ENCODE measurements around the gene HOXC5.

HOXC5 gene

DNA sequence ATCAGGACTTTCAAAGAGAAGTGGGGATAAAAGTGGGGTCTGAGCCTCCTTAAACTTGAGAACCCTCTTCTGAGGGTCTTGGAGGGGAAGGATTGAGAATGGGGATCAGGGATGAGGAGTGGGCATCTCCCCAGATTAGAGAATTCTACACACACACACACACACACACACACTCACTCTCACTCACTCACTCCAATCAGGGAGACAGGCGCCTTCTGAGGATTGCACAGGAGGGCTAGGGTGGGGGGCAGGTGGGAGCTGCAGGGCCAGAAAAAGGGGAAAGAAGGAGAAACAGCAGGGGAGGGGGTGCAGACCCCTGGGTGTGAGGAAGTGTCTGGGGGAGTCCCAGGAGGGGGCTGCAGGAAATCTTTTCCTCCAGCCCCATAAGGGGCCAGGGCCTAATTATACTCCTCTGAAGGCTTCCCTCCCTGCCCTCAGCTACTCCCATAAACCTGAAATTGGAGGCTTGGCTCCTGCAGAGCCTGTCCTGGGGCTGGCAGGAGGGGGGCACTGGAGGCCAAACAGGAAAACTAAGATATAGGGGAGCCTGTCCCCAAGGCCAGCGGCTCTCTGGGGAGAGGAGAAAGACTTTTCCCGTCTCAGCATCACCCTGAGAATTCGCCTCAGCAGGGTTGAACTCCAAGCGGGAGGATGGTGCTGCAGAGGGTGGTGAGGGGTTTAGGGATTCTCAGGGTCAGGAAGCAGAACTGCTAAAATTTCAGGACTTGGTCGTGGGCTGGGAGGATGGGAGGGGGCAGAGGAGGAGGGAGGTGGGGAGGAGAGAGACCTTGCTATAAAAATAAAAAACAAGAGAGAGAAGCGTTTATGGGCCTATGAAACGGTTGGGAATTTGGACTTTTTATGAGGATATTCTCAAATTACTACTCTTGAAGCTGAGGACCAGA is 31.3 kb upstream of the HOXC5 start:
- H3K27me3 Mint-ChIP-seq, result peaks cover 98% of the 10 kb centered on the region
- ATAC-seq, result no peak
- peaks cover 25% of the 10 kb centered on the region for H3K4me1 Mint-ChIP-seq
- no peak overlapping the region for H3K4me3 Mint-ChIP-seq
- H3K27ac Mint-ChIP-seq, result no peak overlapping the region
- H3K36me3 Mint-ChIP-seq, result no peaks in the 10 kb centered on the region
- no peaks in the 10 kb centered on the region for H3K9me3 Mint-ChIP-seq

GRCh38 chr12:54002278-54002914 is 30.5 kb upstream of the HOXC5 start:
- Mint-ChIP-seq H3K9me3 (no peaks in the 10 kb centered on the region), H3K4me1 (peaks cover 21% of the 10 kb centered on the region), H3K4me3 (no peak overlapping the region), H3K36me3 (no peaks in the 10 kb centered on the region), H3K27me3 (peaks cover 98% of the 10 kb centered on the region), H3K27ac (no peak overlapping the region)
- ATAC-seq, result no peak

DNA sequence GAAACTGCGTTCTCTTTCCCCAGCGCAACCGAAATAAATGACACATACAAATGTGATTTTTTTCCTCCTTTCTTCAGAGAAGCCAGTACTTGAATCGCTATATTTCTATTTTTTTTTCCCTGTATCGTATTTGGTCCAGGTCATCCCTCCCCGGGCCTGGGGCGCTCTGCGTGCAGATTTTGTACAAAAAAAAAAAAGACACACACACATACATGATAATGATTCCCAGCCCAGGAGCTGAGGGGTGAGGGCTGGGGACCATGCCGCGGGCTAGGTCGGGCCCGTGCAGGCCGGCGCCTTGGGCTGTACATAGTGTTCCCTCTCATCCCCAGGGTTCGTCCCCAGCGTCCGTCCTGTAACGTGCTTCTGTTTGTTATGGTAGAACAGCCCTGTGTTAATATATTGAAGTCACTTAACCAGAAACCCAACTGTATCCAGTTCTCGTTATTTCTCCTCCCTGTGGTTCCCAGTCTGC is 29.9 kb upstream of the HOXC5 start:
- ATAC-seq, result no peak
- Mint-ChIP-seq H3K36me3 (no peaks in the 10 kb centered on the region), H3K27ac (no peak overlapping the region), H3K27me3 (peaks cover 97% of the 10 kb centered on the region), H3K4me1 (peaks cover 16% of the 10 kb centered on the region), H3K9me3 (no peaks in the 10 kb centered on the region), H3K4me3 (no peak overlapping the region)

DNA sequence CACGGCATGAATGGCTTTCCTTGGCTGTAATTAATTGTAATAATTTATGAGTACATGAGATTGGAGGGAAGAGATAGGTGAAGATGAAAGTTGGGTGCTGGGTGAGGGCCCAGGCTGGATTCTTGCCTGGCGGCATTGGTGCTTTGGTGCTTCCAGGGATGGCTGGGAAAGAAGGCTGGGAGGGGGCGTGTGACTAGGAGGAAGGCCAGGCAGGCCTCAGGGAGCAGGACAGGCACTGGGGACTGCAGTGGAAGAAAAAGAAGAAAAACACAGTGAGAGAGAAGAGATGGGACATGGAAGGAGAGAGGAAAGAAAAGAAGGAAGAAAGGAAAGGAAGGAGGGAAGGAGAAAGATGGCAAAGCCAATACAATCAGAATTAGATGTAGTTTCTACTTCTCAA is 29.2 kb upstream of the HOXC5 start:
- no peak overlapping the region for H3K4me3 Mint-ChIP-seq
- no peak overlapping the region for H3K27ac Mint-ChIP-seq
- ATAC-seq, result no peak
- H3K9me3 Mint-ChIP-seq, result no peaks in the 10 kb centered on the region
- no peaks in the 10 kb centered on the region for H3K36me3 Mint-ChIP-seq
- peaks cover 94% of the 10 kb centered on the region for H3K27me3 Mint-ChIP-seq
- peaks cover 19% of the 10 kb centered on the region for H3K4me1 Mint-ChIP-seq

DNA sequence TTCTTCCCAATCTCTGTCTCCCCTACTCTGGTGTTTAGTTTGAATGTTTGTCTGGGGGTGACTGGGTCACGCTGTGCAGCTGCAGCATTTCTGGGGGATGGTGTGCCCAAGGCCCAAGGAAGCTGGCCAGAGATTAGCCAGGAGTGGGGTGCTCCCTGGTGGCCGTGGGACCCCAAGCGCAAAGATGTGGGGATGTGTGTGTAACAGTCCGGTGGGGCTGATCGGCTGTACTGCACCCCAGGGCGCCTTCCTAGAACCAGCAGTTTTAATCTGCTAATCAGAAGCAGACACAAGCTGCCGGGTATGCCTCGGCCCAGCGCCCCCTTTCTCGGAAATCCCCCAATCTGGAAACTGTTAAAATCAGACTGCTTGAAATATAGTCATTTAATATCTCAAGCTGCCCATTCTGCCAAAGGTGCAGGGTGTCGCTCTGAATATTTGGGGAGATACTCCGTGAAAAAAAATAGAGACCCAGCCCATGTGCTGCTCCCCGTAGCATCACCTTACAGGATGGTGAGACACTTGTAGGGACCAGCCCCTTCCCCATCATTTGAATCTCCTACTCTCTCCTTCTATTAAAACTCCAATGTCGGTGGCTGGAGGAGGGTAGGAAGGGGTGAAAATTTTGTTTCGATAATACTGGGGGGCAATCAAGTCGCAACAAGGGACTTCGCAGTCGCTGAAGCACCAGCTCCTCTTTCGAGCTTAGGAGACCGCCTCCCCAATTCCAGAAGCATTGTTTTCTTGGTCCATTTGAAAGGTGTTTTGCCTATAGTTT is 28.6 kb upstream of the HOXC5 start:
- Mint-ChIP-seq H3K36me3 (no peaks in the 10 kb centered on the region), H3K4me1 (peaks cover 25% of the 10 kb centered on the region), H3K4me3 (no peak overlapping the region), H3K27me3 (peaks cover 94% of the 10 kb centered on the region), H3K9me3 (no peaks in the 10 kb centered on the region), H3K27ac (no peak overlapping the region)
- no peak for ATAC-seq

GRCh38 chr12:54004841-54005530 is 27.9 kb upstream of the HOXC5 start:
- Mint-ChIP-seq H3K27me3 (peaks cover 95% of the 10 kb centered on the region), H3K9me3 (no peaks in the 10 kb centered on the region), H3K27ac (no peak overlapping the region), H3K4me3 (no peak overlapping the region), H3K4me1 (peaks cover 32% of the 10 kb centered on the region), H3K36me3 (no peaks in the 10 kb centered on the region)
- ATAC-seq, result no peak

DNA sequence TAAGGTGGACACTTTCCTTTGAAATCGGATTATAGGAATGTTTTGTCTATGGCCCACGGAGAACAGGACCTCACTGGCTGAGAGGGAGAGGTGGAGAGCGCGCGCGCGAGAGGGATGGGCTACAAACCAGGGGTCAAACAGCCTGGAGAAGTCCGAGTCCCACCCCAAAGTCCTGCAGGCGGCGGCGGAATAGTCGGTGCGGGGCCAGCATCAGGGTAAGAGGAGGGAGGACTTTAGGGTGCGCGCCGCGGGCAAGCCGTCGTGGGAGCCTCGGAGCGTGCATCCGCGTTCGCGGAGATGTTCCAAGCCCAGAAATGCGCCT is 27.4 kb upstream of the HOXC5 start:
- no peak for ATAC-seq
- Mint-ChIP-seq H3K4me3 (no peak overlapping the region), H3K27ac (no peak overlapping the region), H3K4me1 (peaks cover 32% of the 10 kb centered on the region), H3K36me3 (no peaks in the 10 kb centered on the region), H3K27me3 (peaks cover 95% of the 10 kb centered on the region), H3K9me3 (no peaks in the 10 kb centered on the region)

DNA sequence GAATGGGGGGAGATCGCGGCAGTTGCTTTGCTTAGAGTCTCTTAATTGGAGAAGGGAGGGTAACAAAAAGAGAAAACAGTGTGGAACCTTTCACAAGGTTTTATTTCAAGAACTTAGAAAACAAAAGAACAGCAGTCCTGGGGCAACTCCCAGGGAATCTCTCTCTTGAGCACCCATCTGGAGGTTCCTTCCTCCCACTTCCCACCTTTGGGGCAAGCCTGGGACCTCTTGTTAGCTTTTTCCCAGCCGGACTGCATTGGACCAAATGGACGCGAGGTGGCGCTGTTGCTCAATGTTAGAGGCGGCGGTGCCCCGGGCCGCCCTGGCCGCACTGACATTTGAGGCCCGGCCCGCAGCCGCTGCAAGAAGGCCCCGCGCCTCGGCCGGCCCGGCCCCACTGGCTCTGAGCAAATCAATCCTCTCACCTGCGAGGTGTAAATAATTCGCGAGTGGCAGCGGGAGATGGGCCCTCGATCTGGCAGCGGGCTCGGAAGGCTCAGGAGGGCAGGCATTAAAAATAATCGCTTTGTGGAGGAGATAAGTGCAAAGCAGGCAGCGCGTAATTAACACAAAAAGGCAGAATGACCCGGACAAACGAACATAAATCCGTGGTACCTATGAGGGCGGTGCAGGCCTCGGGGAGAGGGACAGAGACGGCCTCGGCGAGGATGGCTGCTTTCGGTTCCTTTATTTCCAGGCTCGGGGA is 26.8 kb upstream of the HOXC5 start:
- H3K4me3 Mint-ChIP-seq, result peak overlapping the region; percentile 80
- H3K27me3 Mint-ChIP-seq, result peaks cover 95% of the 10 kb centered on the region
- H3K36me3 Mint-ChIP-seq, result no peaks in the 10 kb centered on the region
- peaks cover 35% of the 10 kb centered on the region for H3K4me1 Mint-ChIP-seq
- ATAC-seq, result peak; percentile 84
- H3K9me3 Mint-ChIP-seq, result no peaks in the 10 kb centered on the region
- no peak overlapping the region for H3K27ac Mint-ChIP-seq

GRCh38 chr12:54006559-54007220 is 26.2 kb upstream of the HOXC5 start:
- no peaks in the 10 kb centered on the region for H3K9me3 Mint-ChIP-seq

GRCh38 chr12:54007538-54008259 is 25.2 kb upstream of the HOXC5 start:
- Mint-ChIP-seq H3K9me3 (no peaks in the 10 kb centered on the region), H3K4me3 (no peak overlapping the region), H3K36me3 (no peaks in the 10 kb centered on the region), H3K4me1 (peaks cover 40% of the 10 kb centered on the region), H3K27me3 (peaks cover 95% of the 10 kb centered on the region), H3K27ac (no peak overlapping the region)
- ATAC-seq, result no peak

More at GRCh38 chr12:54006559-54007220, 26.2 kb upstream of the HOXC5 start:
- no peak for ATAC-seq
- Mint-ChIP-seq H3K27ac (no peak overlapping the region), H3K36me3 (no peaks in the 10 kb centered on the region), H3K4me1 (peaks cover 40% of the 10 kb centered on the region), H3K4me3 (peak overlapping the region; percentile 80), H3K27me3 (peaks cover 95% of the 10 kb centered on the region)

- no peak overlapping the region for H3K4me3 Mint-ChIP-seq
- H3K27ac Mint-ChIP-seq, result no peak overlapping the region
- H3K4me1 Mint-ChIP-seq, result peaks cover 40% of the 10 kb centered on the region
- H3K36me3 Mint-ChIP-seq, result no peaks in the 10 kb centered on the region
- no peaks in the 10 kb centered on the region for H3K9me3 Mint-ChIP-seq
- peaks cover 95% of the 10 kb centered on the region for H3K27me3 Mint-ChIP-seq
- ATAC-seq, result no peak
Measured at GRCh38 chr12:54008260-54008552, 24.6 kb upstream of the HOXC5 start.

DNA sequence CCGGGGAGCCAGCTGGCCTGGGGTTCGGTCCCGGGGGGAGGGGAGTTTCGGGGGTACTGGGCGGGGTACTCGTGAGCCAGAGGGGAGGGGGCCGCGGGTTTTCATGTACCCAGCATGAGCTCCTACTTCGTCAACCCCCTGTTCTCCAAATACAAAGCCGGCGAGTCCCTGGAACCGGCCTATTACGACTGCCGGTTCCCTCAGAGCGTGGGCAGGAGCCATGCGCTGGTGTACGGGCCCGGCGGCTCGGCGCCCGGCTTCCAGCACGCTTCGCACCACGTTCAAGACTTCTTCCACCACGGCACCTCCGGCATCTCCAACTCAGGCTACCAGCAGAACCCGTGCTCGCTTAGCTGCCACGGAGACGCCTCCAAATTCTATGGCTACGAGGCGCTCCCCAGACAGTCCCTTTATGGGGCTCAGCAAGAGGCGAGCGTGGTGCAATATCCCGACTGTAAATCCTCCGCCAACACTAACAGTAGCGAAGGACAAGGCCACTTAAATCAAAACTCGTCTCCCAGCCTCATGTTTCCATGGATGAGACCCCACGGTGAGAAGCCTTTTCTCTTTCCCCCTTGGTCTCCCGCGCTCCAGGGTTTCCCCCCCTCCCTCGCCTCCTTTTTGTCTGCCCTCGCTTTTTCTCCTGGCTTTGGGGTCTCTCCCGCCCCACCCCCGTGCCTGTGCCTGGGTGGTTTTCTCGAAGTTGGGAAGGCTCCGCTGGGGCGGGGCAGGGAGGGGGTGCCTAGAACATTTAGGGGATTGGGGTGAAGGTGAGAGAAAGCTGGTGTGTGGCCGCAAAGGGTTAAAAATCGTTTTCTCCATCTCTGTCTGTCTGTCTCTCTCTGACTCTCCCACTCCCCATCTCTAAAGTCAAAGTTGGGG is 23.4 kb upstream of the HOXC5 start:
- Mint-ChIP-seq H3K9me3 (no peaks in the 10 kb centered on the region), H3K4me1 (peaks cover 40% of the 10 kb centered on the region), H3K27ac (no peak overlapping the region), H3K36me3 (no peaks in the 10 kb centered on the region), H3K4me3 (peak overlapping the region; percentile 40), H3K27me3 (peaks cover 95% of the 10 kb centered on the region)
- ATAC-seq, result no peak
